Ovary (tissue), 3 donors: ENCODE results near the gene NUDT1.

Source experiments
- CTCF ChIP-seq, 3 donors: fragments of 450-650 bp in 2 of 3; fragments of 200-600 bp in 1 of 3; IDR thresholded peaks; one replicate each; pipeline versions ENCODE4 v1.5.1 to v1.8.0; 2016 to 2022; ENCODE audit warnings: antibody characterized with exemption in 3 of 3, mild to moderate bottlenecking in 1 of 3
- EP300 ChIP-seq: sonication (generic); formaldehyde crosslinking; IDR thresholded peaks from one replicate; pipeline ENCODE4 v1.6.1; 2017; ENCODE audit warnings: antibody characterized with exemption
- donor health status: DM: no; HTN: no; CAD: no.

DNA sequence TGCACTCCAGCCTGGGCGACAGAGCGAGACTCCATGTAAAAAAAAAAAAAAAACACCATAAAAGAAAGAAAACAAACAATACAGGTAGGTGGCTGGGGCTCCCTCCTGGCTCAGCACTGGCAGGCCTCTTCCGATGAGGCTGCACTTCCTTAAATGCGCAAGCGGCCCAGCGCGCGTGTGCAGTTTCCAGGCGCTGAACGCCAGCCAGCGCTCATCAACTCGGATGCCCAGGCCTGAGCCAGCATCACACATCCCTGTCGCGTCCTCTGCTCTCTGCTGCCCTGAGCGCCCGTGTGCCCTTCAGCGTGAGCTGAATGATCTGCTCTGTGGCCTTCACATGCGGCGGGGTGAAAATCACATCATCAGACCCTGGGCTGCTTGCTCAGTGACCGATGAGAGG lies 31.8 kb downstream of the NUDT1 start:
- TF ChIP-seq CTCF (IDR thresholded peaks at IDR 0.05): no peak
- no peak for TF ChIP-seq EP300
